CD4-positive, alpha-beta memory T cell (primary cell): ENCODE results near the gene GABRR2. TPM values are rescaled to one million over a fixed set of nuclear protein-coding genes. Genes with fewer than 3 reads are reported as not detected.

ENCODE experiments used
- CTCF ChIA-PET: fragments of 350-600 bp; sonication (Branson Sonifier 250); formaldehyde crosslinking; loops from one replicate; lab custom pipeline; 2021; ENCODE audit warnings: inconsistent platforms; ENCODE audit not compliant: partially characterized antibody; lab: Charles Lee
- POLR2A ChIA-PET: fragments of 350-600 bp; sonication (Branson Sonifier 250); formaldehyde crosslinking; loops from one replicate; lab custom pipeline; 2021; ENCODE audit not compliant: partially characterized antibody; lab: Charles Lee
- DNase-seq, 5 donors: peaks; one replicate each; pipeline versions ENCODE4 v3.0.0 to v3.0.0-alpha.2; 2020 to 2022; ENCODE audit warnings: mixed read lengths in 1 of 5
- H3K27ac ChIP-seq: one replicate; pipeline ENCODE4 v1.7.0; 2013; ENCODE audit warnings: low read depth, low read length
- H3K27me3 ChIP-seq: 2 replicates; pipeline ENCODE4 v1.7.0; 2013; ENCODE audit warnings: mild to moderate bottlenecking, low read length, moderate library complexity; ENCODE audit not compliant: insufficient read depth
- H3K36me3 ChIP-seq: 2 replicates; pipeline ENCODE4 v1.7.0; 2013; ENCODE audit warnings: mild to moderate bottlenecking, low read length, moderate library complexity; ENCODE audit not compliant: insufficient read depth
- H3K4me1 ChIP-seq: 2 replicates; pipeline ENCODE4 v1.7.0; 2013; ENCODE audit warnings: mild to moderate bottlenecking, low read length, moderate library complexity; ENCODE audit not compliant: insufficient read depth
- H3K4me3 ChIP-seq, 2 donors: one replicate each; pipeline ENCODE4 v1.7.0; 2013; ENCODE audit warnings: low read length in 2 of 2, mild to moderate bottlenecking in 1 of 2
- H3K9me3 ChIP-seq, 2 donors: one replicate each; pipeline ENCODE4 v1.7.0; 2013; ENCODE audit warnings: low read length in 2 of 2, control low read depth in 1 of 2; ENCODE audit not compliant: control insufficient read depth in 1 of 2
- H3K27ac Mint-ChIP-seq, 7 donors: one replicate each; pipeline ENCODE4 v1.8.0; 2020 to 2021; ENCODE audit warnings: mixed read lengths in 7 of 7, mild to moderate bottlenecking in 6 of 7, inconsistent platforms in 3 of 7, moderate library complexity in 3 of 7
- H3K27me3 Mint-ChIP-seq, 2 donors: one replicate each; pipeline ENCODE4 v1.8.0; 2020 to 2021; ENCODE audit warnings: mixed read lengths in 2 of 2
- H3K36me3 Mint-ChIP-seq, 2 donors: one replicate each; pipeline ENCODE4 v1.8.0; 2020 to 2021; ENCODE audit warnings: mixed read lengths in 2 of 2, inconsistent platforms in 1 of 2, mild to moderate bottlenecking in 1 of 2
- H3K4me1 Mint-ChIP-seq, 4 donors: one replicate each; pipeline ENCODE4 v1.8.0; 2020 to 2021; ENCODE audit warnings: mixed read lengths in 4 of 4, mild to moderate bottlenecking in 1 of 4
- H3K4me3 Mint-ChIP-seq, 8 donors: one replicate each; pipeline ENCODE4 v1.8.0; 2020 to 2021; ENCODE audit warnings: mixed read lengths in 8 of 8, mild to moderate bottlenecking in 7 of 8, moderate library complexity in 6 of 8, inconsistent platforms in 3 of 8
- H3K9me3 Mint-ChIP-seq, 8 donors: one replicate each; pipeline ENCODE4 v1.8.0; 2020 to 2021; ENCODE audit warnings: mixed read lengths in 8 of 8, mild to moderate bottlenecking in 5 of 8, inconsistent platforms in 3 of 8, moderate library complexity in 1 of 8
- intact Hi-C: fragments of 100-400 bp; cut with micrococcal nuclease; formaldehyde crosslinking; loops from one replicate; pipeline ENCODE4 v1.15.1; 2023
- polyA plus RNA-seq, 2 donors: library from polyadenylated mRNA; unstranded; fragments of 300-500 nt; fragmentation: Illumina TruSeq; gene quantifications; one replicate each; pipeline ENCODE4 v1.2.3, GENCODE V29; 2021
- total RNA-seq, 2 experiments: library from RNA; stranded (reverse); gene quantifications; one replicate each; pipeline ENCODE4 v1.2.3, GENCODE V29; 2021

GABRR2 gene
- total and polyA plus RNA-seq, 4 experiments from 2014 or later = 0.10 to 1.7 (median 1.2) TPM; not detected in 1

GRCh38 chr6:89221971-89222711, 93.0 kb downstream of the GABRR2 start:
- H3K27me3 ChIP-seq = no peaks in the 10 kb centered on the region
- POLR2A ChIA-PET = no interaction called here
- no peaks in the 10 kb centered on the region for H3K4me1 ChIP-seq
- H3K36me3 ChIP-seq = no peaks in the 10 kb centered on the region
- H3K4me1 Mint-ChIP-seq = no peaks in the 10 kb centered on the region
- H3K4me3 ChIP-seq = no peak overlapping the region
- CTCF ChIA-PET = interaction anchor here (1.4 kb wide), 1 partner anchor 19 kb away, joined by 3 read pairs; no protein-coding TSS in a partner anchor
- H3K4me3 Mint-ChIP-seq = no peak overlapping the region
- H3K27ac Mint-ChIP-seq = no peak overlapping the region
- DNase-seq = no peak
- H3K9me3 Mint-ChIP-seq = peaks cover 0 to 5% (median 0%) of the 10 kb centered on the region in 8 donors
- H3K27ac ChIP-seq = no peak overlapping the region
- H3K36me3 Mint-ChIP-seq = no peaks in the 10 kb centered on the region
- no peaks in the 10 kb centered on the region for H3K9me3 ChIP-seq
- peaks cover 7 to 11% of the 10 kb centered on the region in 2 donors for H3K27me3 Mint-ChIP-seq
- intact Hi-C loops = no loop called here

- CTCF ChIA-PET = interaction anchor here (1.4 kb wide), 1 partner anchor 20 kb away, joined by 3 read pairs; no protein-coding TSS in a partner anchor
- POLR2A ChIA-PET = interaction anchor here (0.6 kb wide), 1 partner anchor 142 kb away, joined by 3 read pairs; no protein-coding TSS in a partner anchor
- H3K9me3 ChIP-seq = no peaks in the 10 kb centered on the region
- H3K27me3 ChIP-seq = no peaks in the 10 kb centered on the region
- H3K4me1 Mint-ChIP-seq = no peaks in the 10 kb centered on the region
- no peak overlapping the region for H3K27ac ChIP-seq
- no peak overlapping the region for H3K4me3 ChIP-seq
- no peak overlapping the region for H3K27ac Mint-ChIP-seq
- no peaks in the 10 kb centered on the region for H3K36me3 ChIP-seq
- H3K4me3 Mint-ChIP-seq = no peak overlapping the region
- peaks cover 0 to 5% (median 0%) of the 10 kb centered on the region in 8 donors for H3K9me3 Mint-ChIP-seq
- H3K4me1 ChIP-seq = no peaks in the 10 kb centered on the region
- H3K27me3 Mint-ChIP-seq = peaks cover 9 to 12% of the 10 kb centered on the region in 2 donors
- intact Hi-C loops = no loop called here
- DNase-seq = no peak
- no peaks in the 10 kb centered on the region for H3K36me3 Mint-ChIP-seq
These were observed 94.0 kb downstream of the GABRR2 start for GRCh38 chr6:89221129-89221528.

- H3K4me1 ChIP-seq = no peaks in the 10 kb centered on the region
- H3K27ac ChIP-seq = no peak within 1 kb of the TSS
- POLR2A ChIA-PET = no interaction called here
- H3K27me3 ChIP-seq = no peaks in the 10 kb centered on the region
- intact Hi-C loops = no loop called here
- Mint-ChIP-seq H3K27ac (no peak within 1 kb of the TSS), H3K4me3 (no peak within 1 kb of the TSS), H3K36me3 (no peaks in the 10 kb centered on the region), H3K27me3 (peaks cover 10 to 11% of the 10 kb centered on the region in 2 donors), H3K9me3 (no peaks in the 10 kb centered on the region), H3K4me1 (no peaks in the 10 kb centered on the region)
- no peaks in the 10 kb centered on the region for H3K36me3 ChIP-seq
- CTCF ChIA-PET = interaction anchor here (1.0 kb wide), 1 partner anchor 155 kb away, joined by 3 read pairs; no protein-coding TSS in a partner anchor
- H3K9me3 ChIP-seq = no peaks in the 10 kb centered on the region
- DNase-seq = no peak
- H3K4me3 ChIP-seq = no peak within 1 kb of the TSS
These were observed 97.7 kb downstream of the GABRR2 start, which contains the start of gene GABRR1 for GRCh38 chr6:89217299-89217910. Gene GABRR1 (minus strand): TSS chr6:89217358. CDS start chr6:89217322, 36 bp downstream.

GRCh38 chr6:89216411-89216810, 98.7 kb downstream of the GABRR2 start:
- H3K36me3 Mint-ChIP-seq = peaks cover 0 to 1% of the 10 kb centered on the region in 2 donors
- H3K9me3 ChIP-seq = no peaks in the 10 kb centered on the region
- peaks cover 0 to 2% (median 0%) of the 10 kb centered on the region in 8 donors for H3K9me3 Mint-ChIP-seq
- no peak overlapping the region for H3K4me3 Mint-ChIP-seq
- no peak overlapping the region for H3K27ac ChIP-seq
- no peaks in the 10 kb centered on the region for H3K4me1 ChIP-seq
- H3K4me1 Mint-ChIP-seq = no peaks in the 10 kb centered on the region
- H3K27me3 Mint-ChIP-seq = peaks cover 12 to 15% of the 10 kb centered on the region in 2 donors
- no peak for DNase-seq
- H3K36me3 ChIP-seq = no peaks in the 10 kb centered on the region
- intact Hi-C loops = no loop called here
- POLR2A ChIA-PET = no interaction called here
- CTCF ChIA-PET = no interaction called here
- no peak overlapping the region for H3K4me3 ChIP-seq
- no peaks in the 10 kb centered on the region for H3K27me3 ChIP-seq
- no peak overlapping the region for H3K27ac Mint-ChIP-seq

- intact Hi-C loops = no loop called here
- Mint-ChIP-seq H3K27me3 (peaks cover 12 to 17% of the 10 kb centered on the region in 2 donors), H3K9me3 (peaks cover 0 to 2% (median 0%) of the 10 kb centered on the region in 8 donors), H3K27ac (no peak overlapping the region), H3K36me3 (peaks cover 0 to 4% of the 10 kb centered on the region in 2 donors), H3K4me3 (no peak overlapping the region), H3K4me1 (no peaks in the 10 kb centered on the region)
- CTCF ChIA-PET = no interaction called here
- POLR2A ChIA-PET = no interaction called here
- H3K36me3 ChIP-seq = no peaks in the 10 kb centered on the region
- DNase-seq = no peak
- H3K4me3 ChIP-seq = no peak overlapping the region
- no peaks in the 10 kb centered on the region for H3K4me1 ChIP-seq
- no peaks in the 10 kb centered on the region for H3K27me3 ChIP-seq
- no peaks in the 10 kb centered on the region for H3K9me3 ChIP-seq
- no peak overlapping the region for H3K27ac ChIP-seq
These were observed 99.7 kb downstream of the GABRR2 start for GRCh38 chr6:89215391-89215790.

GRCh38 chr6:89214197-89214596, 100.9 kb downstream of the GABRR2 start:
- H3K4me3 Mint-ChIP-seq = no peak overlapping the region
- H3K4me1 ChIP-seq = no peaks in the 10 kb centered on the region
- no peak overlapping the region for H3K27ac Mint-ChIP-seq
- POLR2A ChIA-PET = no interaction called here
- no peaks in the 10 kb centered on the region for H3K27me3 ChIP-seq
- H3K36me3 ChIP-seq = no peaks in the 10 kb centered on the region
- CTCF ChIA-PET = no interaction called here
- H3K4me3 ChIP-seq = no peak overlapping the region
- intact Hi-C loops = no loop called here
- H3K36me3 Mint-ChIP-seq = peaks cover 0 to 4% of the 10 kb centered on the region in 2 donors
- no peak for DNase-seq
- peaks cover 0 to 2% (median 0%) of the 10 kb centered on the region in 8 donors for H3K9me3 Mint-ChIP-seq
- peaks cover 12 to 17% of the 10 kb centered on the region in 2 donors for H3K27me3 Mint-ChIP-seq
- H3K4me1 Mint-ChIP-seq = no peaks in the 10 kb centered on the region
- H3K27ac ChIP-seq = no peak overlapping the region
- no peaks in the 10 kb centered on the region for H3K9me3 ChIP-seq

- intact Hi-C loops = no loop called here
- Histone ChIP-seq H3K4me1 (no peaks in the 10 kb centered on the region), H3K36me3 (no peaks in the 10 kb centered on the region), H3K9me3 (no peaks in the 10 kb centered on the region), H3K4me3 (no peak overlapping the region), H3K27ac (no peak overlapping the region), H3K27me3 (no peaks in the 10 kb centered on the region)
- ChIA-PET CTCF (interaction anchor here (1.1 kb wide), 1 partner anchor 9 kb away, joined by 3 read pairs; no protein-coding TSS in a partner anchor), POLR2A (no interaction called here)
- Mint-ChIP-seq H3K36me3 (peaks cover 0 to 4% of the 10 kb centered on the region in 2 donors), H3K4me1 (no peaks in the 10 kb centered on the region), H3K4me3 (no peak overlapping the region), H3K27ac (no peak overlapping the region), H3K27me3 (peaks cover 7 to 15% of the 10 kb centered on the region in 2 donors), H3K9me3 (peaks cover 0 to 2% (median 0%) of the 10 kb centered on the region in 8 donors)
- DNase-seq = no peak
These were observed 102.6 kb downstream of the GABRR2 start for GRCh38 chr6:89212472-89212871.
